SK-N-DZ (cell line): ENCODE measurements around the gene DHX58. TPM values are rescaled to one million over a fixed set of nuclear protein-coding genes. Genes with fewer than 3 reads are reported as not detected.
"Not testable (repeated sequence)": the region's sequence is repeated elsewhere in the genome, so short reads cannot be mapped to it uniquely, and the experiment has no call there.

Experiments used
- DNase-seq: peaks from one replicate; pipeline ENCODE4 v3.0.0-alpha.2; 2015; ENCODE audit warnings: low spot score
- polyA plus RNA-seq, 2 experiments: library from polyadenylated mRNA; depleted of rRNA; stranded (reverse); fragments of >200 nt; gene quantifications; 2 replicates each; pipeline ENCODE4 v1.2.3, GENCODE V29; 2014

The DHX58 gene
- polyA plus RNA-seq (2014; cell fraction: cytosol; rRNA removed) = 0.05 and 0.59 TPM in 2 replicates
- polyA plus RNA-seq (2014; cell fraction: nucleus; rRNA removed) = 1.5 and 5.5 TPM in 2 replicates

DNA sequence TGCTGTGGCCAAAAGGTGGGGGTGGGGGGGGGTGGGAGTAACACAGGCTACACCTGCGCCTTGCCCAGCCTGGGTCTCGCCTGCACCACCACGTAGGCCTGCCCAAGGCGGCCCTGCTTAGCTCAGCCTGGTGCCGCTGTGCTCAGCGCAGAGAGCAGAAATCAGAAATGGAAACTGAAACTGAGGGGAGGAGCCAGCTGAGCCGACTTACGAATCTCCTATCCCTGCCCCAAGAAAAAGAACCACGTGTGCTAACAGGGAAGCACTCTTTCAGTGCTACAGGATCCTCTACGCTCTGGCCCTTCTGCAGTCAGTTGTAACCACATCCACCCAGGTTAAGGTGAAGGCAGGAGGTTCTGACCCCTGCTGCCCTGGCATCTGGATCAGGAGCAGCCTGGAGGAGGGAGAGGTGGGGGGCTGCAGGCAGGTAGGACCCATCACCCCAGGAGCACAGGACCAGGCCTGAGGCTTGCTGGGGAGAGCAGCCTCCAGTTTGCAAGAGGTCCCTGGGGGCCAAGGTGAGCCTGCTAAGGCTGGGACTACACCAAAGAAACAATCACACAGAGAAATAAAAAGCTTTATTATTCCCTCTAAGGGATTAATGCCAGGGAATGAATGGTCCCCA, at the start of gene DHX58:
Gene DHX58, minus strand, starts transcription at position 163 of the 625 bp plus-strand sequence. CDS start 822 bp downstream, outside the sequence.
- DNase-seq = no peak

GRCh38 chr17:42160531-42160910, 48.0 kb upstream of the DHX58 start:
- DNase-seq = no peak

DNA sequence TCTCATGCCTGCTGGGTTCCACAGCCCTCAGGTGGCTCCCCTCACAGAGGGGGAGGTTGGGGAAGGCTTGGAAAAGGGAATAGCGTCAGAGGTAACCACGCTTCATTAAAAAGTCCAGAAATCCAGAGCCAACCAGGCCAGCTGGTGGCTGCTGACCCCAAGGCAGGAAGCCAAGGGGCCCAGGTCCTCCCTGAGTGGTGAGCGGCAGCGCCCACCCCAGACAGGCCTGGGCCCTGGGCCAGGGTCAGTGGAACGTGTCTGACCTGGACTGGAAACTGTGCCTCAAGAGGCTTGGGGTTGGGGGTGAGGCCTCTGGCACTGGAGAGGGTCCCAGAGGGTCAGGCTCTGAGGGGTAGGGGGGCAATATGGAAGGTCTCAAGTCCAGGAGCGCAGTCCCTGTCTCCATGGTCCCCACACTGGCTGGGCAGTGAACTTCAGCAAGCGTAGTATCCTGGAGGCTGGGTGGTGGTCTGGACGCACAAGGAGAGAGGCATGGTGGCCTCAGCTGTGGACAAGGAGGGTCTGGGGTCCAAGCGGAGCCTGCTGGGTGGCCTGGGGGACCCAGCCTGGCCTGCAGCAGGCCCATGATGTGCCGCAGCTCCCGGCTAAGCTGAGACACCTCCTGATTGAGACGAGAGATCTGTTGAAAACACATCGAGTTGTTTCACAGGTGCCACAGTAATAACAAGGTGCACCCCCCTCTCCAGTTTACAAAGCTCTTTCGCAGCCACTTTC, 47.4 kb upstream of the DHX58 start:
- DNase-seq = no peak

DNA sequence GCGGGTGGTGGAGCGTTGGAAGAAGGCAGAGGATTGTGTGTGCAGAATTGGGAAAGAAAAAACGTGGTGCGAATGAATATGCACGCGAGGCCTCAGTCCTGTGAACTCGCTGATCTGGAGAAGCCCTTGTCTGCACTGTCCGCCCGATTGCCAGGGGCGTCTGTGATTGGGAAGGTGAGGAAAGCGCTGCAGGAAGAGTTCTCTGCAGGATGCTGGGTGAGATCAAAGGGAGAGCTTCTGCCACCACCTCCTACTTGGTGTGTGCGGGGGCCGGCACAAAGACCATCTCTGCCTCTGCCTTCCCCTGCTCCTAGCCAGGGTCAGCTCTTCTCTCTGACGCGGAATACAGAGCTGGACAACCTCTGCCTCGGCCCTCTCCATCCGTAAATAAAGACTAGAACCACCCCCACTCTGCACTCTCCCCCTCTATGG, 43.1 kb upstream of the DHX58 start:
- no peak for DNase-seq

- no peak for DNase-seq
Observed at GRCh38 chr17:42153919-42154742, 41.6 kb upstream of the DHX58 start.

DNA sequence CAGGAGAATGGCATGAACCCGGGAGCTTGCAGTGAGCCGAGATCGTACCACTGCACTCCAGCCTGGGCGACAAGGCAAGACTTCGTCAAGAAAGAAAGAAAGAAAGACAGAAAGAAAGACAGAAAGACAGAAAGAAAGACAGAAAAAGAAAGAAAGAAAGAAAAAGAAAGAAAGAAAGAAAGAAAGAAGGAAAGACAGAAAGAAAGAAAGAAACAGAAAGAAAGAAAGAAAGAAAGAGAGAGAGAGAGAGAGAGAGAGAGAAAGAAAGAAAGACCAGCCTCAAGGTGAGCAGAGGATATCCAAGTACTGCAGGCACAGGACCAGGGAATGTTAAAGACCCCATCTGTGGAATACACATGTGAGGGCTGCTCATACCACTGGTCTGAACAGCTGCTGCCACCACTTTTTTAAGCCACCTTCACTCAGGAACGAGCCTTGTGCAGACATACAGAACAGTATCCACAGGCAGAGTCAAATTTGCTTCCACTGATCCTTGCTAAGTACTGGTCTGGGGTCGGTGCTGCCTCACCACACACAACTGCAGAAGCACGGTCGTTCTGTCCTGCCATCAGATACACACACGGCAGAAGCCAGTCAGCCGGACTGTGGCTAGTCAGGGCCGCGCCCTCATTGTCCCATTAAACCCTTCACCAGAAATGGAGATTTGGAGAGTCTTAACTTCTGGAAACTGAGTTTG, 34.5 kb upstream of the DHX58 start:
- no peak for DNase-seq

- not testable (repeated sequence) for DNase-seq
Observed at GRCh38 chr17:42143138-42143537, 30.6 kb upstream of the DHX58 start.

DNA sequence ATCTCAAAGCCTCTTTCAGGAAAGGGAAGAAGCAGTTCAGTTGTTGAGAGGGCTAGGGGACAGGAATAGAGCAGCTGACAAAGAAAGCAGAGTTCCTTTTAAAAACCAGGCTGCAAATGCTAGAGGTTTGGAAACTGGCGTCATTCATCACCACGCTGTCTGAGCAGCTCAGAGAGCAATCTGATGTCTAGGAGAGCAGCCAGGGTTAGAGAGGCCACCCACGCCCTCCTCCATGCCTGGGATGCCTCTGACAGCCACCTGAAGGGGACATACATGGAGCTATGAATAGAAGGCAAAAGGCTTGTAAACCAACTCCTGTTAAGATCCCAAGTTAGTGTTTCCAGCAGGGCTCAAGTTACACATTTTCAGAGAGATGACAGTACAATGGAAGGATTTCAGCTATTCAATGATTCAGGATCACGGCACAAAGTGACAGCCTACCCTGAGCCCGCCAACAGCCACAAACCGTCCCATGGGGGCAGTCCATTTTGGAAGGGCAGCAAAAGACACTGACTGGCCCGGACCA, 29.9 kb upstream of the DHX58 start:
- no peak for DNase-seq

DNA sequence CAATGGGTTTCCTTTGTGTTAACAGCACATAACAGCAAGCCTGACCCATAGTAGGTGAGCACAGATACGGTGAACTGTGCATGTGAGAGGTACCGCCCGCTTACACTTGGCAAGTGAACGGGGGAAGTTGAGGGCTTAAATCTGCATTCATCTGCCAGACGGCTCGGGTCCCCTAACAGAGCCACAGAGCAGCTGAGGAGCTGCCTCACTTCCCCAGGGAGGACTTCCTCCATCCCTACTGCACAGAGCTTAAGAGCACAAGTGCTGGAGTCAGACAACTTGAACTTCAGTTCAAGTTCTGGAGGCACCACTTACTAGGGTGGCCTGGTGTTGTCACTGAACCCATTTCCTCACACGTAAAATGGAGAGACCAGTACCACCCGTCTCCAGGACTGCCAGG, 28.9 kb upstream of the DHX58 start:
- no peak for DNase-seq

GRCh38 chr17:42140690-42141089, 28.2 kb upstream of the DHX58 start:
- DNase-seq = not testable (repeated sequence)

DNA sequence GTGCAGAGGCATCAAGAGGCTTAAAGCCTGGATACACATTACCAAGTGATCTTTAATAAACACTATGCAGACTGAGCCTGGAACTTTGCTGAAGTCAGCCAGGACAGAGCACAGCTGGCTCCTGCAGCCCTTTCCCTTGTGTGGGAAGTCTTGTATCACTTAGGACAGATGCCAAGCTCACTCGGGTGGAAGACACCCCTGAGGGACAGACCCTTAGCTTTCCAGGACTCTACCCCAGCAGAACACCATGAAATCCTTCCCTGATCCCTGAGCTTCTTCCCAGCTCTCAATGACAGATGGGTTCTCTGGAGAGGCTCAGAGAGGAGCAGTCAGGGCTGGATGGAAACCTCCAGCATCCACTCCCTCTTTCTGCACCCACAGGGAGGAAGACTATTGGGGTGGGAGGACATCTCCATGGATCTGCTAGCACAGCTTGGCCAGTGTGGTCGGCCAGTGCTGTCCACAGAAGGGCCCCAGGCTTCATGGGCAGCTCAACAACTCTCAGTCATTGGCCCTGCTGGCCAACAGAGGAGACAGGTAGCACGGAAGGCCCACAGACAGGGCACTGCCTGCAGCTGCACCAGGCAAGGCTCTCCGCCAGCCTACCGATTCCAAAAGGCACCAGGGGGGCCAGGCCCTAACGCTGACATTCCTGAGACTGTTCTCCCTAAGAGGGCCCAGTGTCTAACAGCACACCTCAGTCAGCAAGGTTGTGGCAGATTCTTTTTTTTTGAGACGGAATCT, 26.4 kb upstream of the DHX58 start:
- DNase-seq = no peak

GRCh38 chr17:42136654-42137051, 24.1 kb upstream of the DHX58 start:
- DNase-seq = no peak

DNA sequence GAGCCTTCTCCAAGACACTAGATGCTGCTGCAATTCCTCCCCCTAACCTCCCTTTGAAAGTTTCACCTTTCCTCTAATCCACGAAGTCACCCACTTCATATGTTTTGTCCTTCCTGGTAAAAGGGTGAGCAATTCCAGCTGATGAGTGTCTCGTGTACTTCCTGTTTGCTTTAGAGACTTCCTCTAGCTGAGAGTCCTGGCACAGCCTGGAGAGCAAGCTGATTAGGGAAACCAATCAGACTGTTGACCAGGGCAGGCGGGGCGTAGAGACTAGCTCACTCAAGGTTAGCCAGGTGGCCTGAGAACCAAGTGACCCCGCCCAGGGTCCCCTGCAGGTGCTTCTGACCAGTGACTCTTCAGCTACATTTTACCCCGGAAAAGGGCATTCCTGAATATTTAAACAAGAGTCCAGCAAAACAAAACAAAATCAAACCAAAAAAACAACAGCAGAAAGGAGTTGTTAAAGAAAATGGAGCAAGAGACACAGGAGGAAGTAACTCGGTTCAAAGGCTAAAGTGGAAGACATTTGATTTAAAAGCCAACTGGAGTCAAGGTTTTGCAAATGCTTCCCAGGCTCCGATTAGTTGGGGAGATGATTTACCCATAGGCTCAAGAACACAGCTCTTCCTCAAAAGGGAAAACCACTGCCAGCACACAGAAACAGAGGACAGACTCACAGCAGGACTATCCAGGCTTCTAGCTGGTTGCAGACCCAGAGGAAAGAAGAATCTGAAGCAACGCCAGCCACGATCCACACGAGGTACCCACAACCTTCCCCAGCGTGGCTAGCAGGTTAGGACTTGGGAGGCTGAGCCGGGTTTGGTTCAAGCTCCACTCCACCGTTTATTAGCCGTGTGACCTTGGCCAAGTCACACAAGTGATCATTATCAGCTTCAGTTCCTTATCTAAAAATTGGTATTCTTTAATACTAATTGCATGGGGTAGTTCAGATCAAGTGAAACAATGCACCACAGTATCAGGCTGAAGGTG, 23.4 kb upstream of the DHX58 start:
- no peak for DNase-seq

DNA sequence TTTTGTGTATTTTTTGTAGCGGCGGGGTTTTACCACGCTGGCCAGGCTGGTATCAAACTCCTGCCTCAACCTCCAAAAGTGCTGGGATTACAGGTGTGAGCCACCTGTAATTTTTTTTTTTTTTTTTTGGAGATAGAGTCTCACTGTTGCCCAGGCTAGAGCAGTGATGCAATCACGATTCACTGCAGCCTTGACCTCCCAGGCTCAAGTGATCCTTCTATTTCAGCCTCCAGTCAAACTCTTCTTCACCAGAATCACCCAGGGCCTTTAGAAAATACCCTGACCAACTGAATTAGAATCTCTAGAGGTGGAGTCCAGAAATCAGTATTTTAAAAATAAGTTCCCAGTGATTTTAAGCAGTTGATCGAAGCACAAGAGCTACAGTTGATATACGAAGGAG, 22.6 kb upstream of the DHX58 start:
- no peak for DNase-seq

- no peak for DNase-seq
Observed at GRCh38 chr17:42133461-42134041, 21.0 kb upstream of the DHX58 start.

GRCh38 chr17:42132941-42133340, 20.4 kb upstream of the DHX58 start:
- DNase-seq = no peak

DNA sequence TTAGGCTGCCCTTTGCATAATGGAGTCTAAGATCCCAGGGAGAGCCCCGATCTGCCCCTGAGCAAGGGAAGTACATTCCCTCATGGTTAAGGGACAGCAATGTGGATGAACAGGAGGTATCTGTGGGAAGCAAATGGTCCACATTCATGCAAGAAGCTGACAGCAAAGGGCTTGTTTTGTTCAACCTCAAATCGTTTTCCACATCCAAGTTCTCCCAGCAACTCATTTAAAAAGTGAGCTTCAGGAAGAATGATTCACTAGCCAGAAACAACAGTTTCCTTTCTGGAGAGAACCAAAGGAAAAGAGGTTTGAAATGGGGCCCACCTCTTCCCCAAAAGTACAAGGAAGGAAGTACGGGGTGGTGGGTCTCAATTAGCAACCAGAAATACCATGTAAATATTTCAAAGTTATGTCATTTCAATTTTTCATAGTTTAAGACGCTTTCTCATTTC, 19.5 kb upstream of the DHX58 start:
- DNase-seq = no peak

GRCh38 chr17:42131232-42131631, 18.7 kb upstream of the DHX58 start:
- no peak for DNase-seq
